Trophoblast cell (in vitro differentiated cells and primary cell): ENCODE measurements around the gene ZNF407.

Experiments used
- DNase-seq, 2 donors: peaks; one replicate each; pipeline ENCODE4 v3.0.0-alpha.2; 2016
- H2AFZ ChIP-seq: 2 replicates; pipeline ENCODE4 v1.6.1; 2013; ENCODE audit warnings: low read length, moderate library complexity, mild to moderate bottlenecking; ENCODE audit not compliant: insufficient read depth, poor library complexity
- H2AK5ac ChIP-seq: 2 replicates; pipeline ENCODE4 v1.6.1; 2013; ENCODE audit warnings: mild to moderate bottlenecking, low read length
- H2BK120ac ChIP-seq: 2 replicates; pipeline ENCODE4 v1.6.1; 2013; ENCODE audit warnings: low read length, mild to moderate bottlenecking, moderate library complexity; ENCODE audit not compliant: insufficient read depth, poor library complexity
- H2BK12ac ChIP-seq: 2 replicates; pipeline ENCODE4 v1.6.1; 2013; ENCODE audit warnings: mild to moderate bottlenecking, low read length, moderate library complexity
- H2BK5ac ChIP-seq: 2 replicates; pipeline ENCODE4 v1.6.1; 2013; ENCODE audit warnings: low read length, low read depth, moderate library complexity, mild to moderate bottlenecking; ENCODE audit not compliant: poor library complexity
- H3K14ac ChIP-seq: 2 replicates; pipeline ENCODE4 v1.6.1; 2013; ENCODE audit warnings: mild to moderate bottlenecking, low read length
- H3K18ac ChIP-seq: 2 replicates; pipeline ENCODE4 v1.6.1; 2013; ENCODE audit warnings: mild to moderate bottlenecking, low read length
- H3K23ac ChIP-seq: 2 replicates; pipeline ENCODE4 v1.6.1; 2013; ENCODE audit warnings: low read length
- H3K27ac ChIP-seq: 2 replicates; pipeline ENCODE4 v1.5.1; 2013; ENCODE audit warnings: low read depth, mild to moderate bottlenecking, inconsistent platforms, low read length, moderate library complexity
- H3K27me3 ChIP-seq: 2 replicates; pipeline ENCODE4 v1.6.1; 2013; ENCODE audit warnings: inconsistent platforms, mild to moderate bottlenecking, low read length, moderate library complexity; ENCODE audit not compliant: insufficient read depth
- H3K36me3 ChIP-seq, 2 experiments: 1 replicate in 1 of 2; 2 replicates in 1 of 2; pipeline ENCODE4 v1.6.1; 2013; ENCODE audit warnings: low read length in 2 of 2, mild to moderate bottlenecking in 2 of 2, moderate library complexity in 1 of 2; ENCODE audit not compliant: insufficient read depth in 2 of 2, control insufficient read depth in 1 of 2
- H3K4ac ChIP-seq: 2 replicates; pipeline ENCODE4 v1.6.1; 2013; ENCODE audit warnings: low read depth, mild to moderate bottlenecking, low read length, moderate library complexity
- H3K4me1 ChIP-seq, 2 experiments: 1 replicate in 1 of 2; 2 replicates in 1 of 2; pipeline ENCODE4 v1.6.1; 2013; ENCODE audit warnings: low read length in 2 of 2, mild to moderate bottlenecking in 2 of 2, moderate library complexity in 1 of 2; ENCODE audit not compliant: insufficient read depth in 2 of 2, control insufficient read depth in 1 of 2
- H3K4me2 ChIP-seq: 2 replicates; pipeline ENCODE4 v1.6.1; 2013; ENCODE audit warnings: inconsistent platforms, mild to moderate bottlenecking, low read length, moderate library complexity
- H3K4me3 ChIP-seq: 2 replicates; pipeline ENCODE4 v1.5.1; 2013; ENCODE audit warnings: mild to moderate bottlenecking, low read depth, low read length, inconsistent platforms
- H3K79me1 ChIP-seq: one replicate; pipeline ENCODE4 v1.6.1; 2013; ENCODE audit warnings: low read length
- H3K79me2 ChIP-seq: 2 replicates; pipeline ENCODE4 v1.6.1; 2013; ENCODE audit warnings: low read length, mild to moderate bottlenecking; ENCODE audit not compliant: control insufficient read depth, insufficient read depth, poor library complexity
- H3K9ac ChIP-seq: 2 replicates; pipeline ENCODE4 v1.6.1; 2013; ENCODE audit warnings: mild to moderate bottlenecking, low read length
- H3K9me3 ChIP-seq: 2 replicates; pipeline ENCODE4 v1.6.1; 2013; ENCODE audit warnings: low read depth, mild to moderate bottlenecking, control low read depth, inconsistent platforms, low read length; ENCODE audit not compliant: insufficient read depth
- H4K12ac ChIP-seq: 2 replicates; pipeline ENCODE4 v1.6.1; 2013; ENCODE audit warnings: low read depth, mild to moderate bottlenecking, low read length, moderate library complexity
- H4K8ac ChIP-seq: 2 replicates; pipeline ENCODE4 v1.6.1; 2013; ENCODE audit warnings: low read depth, mild to moderate bottlenecking, low read length, moderate library complexity
- H4K91ac ChIP-seq: one replicate; pipeline ENCODE4 v1.6.1; 2013; ENCODE audit warnings: low read depth, mild to moderate bottlenecking, low read length, moderate library complexity
- WGBS: extraction: QIAGEN DNeasy Blood & Tissue Kit; methylation state at CpG from one replicate; pipeline ENCODE4 v1.1.7; 2013; ENCODE audit warnings: missing lambda C conversion rate; ENCODE audit not compliant: insufficient read length, insufficient coverage; ENCODE audit errors: extremely low coverage; 5-methylcytosine and 5-hydroxymethylcytosine counted together

The ZNF407 gene

GRCh38 chr18:74897971-74898657 is 300.4 kb downstream of the ZNF407 start:
- Histone ChIP-seq H4K8ac (no peak overlapping the region), H3K14ac (no peak overlapping the region), H3K79me1 (no peaks in the 10 kb centered on the region), H3K23ac (no peak overlapping the region), H3K9ac (no peak overlapping the region), H2BK12ac (no peak overlapping the region), H3K9me3 (no peaks in the 10 kb centered on the region), H3K79me2 (no peaks in the 10 kb centered on the region), H3K4ac (no peak overlapping the region), H2AK5ac (no peak overlapping the region), H3K18ac (no peak overlapping the region), H3K4me3 (no peak overlapping the region), H3K36me3 (no peaks in the 10 kb centered on the region), H2AFZ (no peak overlapping the region), H3K4me2 (no peak overlapping the region), H2BK120ac (no peak overlapping the region), H4K91ac (no peak overlapping the region), H3K27ac (no peak overlapping the region), H2BK5ac (no peak overlapping the region), H3K4me1 (peaks cover 2 to 3% of the 10 kb centered on the region in 2 experiments), H4K12ac (no peak overlapping the region), H3K27me3 (no peaks in the 10 kb centered on the region)
- DNase-seq = no peak
- no CpG with 5 or more reads among the region's 5 CpGs for WGBS

GRCh38 chr18:74898965-74899364 is 301.3 kb downstream of the ZNF407 start:
- WGBS = no CpG with 5 or more reads among the region's 3 CpGs

GRCh38 chr18:74899554-74899953 is 301.9 kb downstream of the ZNF407 start:
- no peak overlapping the region for H3K27ac ChIP-seq
- no peak overlapping the region for H4K8ac ChIP-seq
- H3K18ac ChIP-seq = no peak overlapping the region
- no peak overlapping the region for H2AK5ac ChIP-seq
- no peaks in the 10 kb centered on the region for H3K79me2 ChIP-seq
- no peak overlapping the region for H3K4ac ChIP-seq
- peaks cover 2 to 3% of the 10 kb centered on the region in 2 experiments for H3K4me1 ChIP-seq
- no peak overlapping the region for H2AFZ ChIP-seq
- no peaks in the 10 kb centered on the region for H3K36me3 ChIP-seq
- no peak overlapping the region for H3K23ac ChIP-seq
- no peak overlapping the region for H2BK12ac ChIP-seq
- no peak overlapping the region for H3K9ac ChIP-seq
- no peaks in the 10 kb centered on the region for H3K9me3 ChIP-seq
- no peak overlapping the region for H4K12ac ChIP-seq
- H2BK5ac ChIP-seq = no peak overlapping the region
- no peak overlapping the region for H2BK120ac ChIP-seq
- no peaks in the 10 kb centered on the region for H3K79me1 ChIP-seq
- no peak overlapping the region for H4K91ac ChIP-seq
- no CpG with 5 or more reads among the region's 5 CpGs for WGBS
- H3K14ac ChIP-seq = no peak overlapping the region
- H3K4me2 ChIP-seq = no peak overlapping the region
- H3K4me3 ChIP-seq = no peak overlapping the region
- no peaks in the 10 kb centered on the region for H3K27me3 ChIP-seq
- no peak for DNase-seq

More at GRCh38 chr18:74898965-74899364, 301.3 kb downstream of the ZNF407 start:
- no peak overlapping the region for H2BK12ac ChIP-seq
- no peak overlapping the region for H2AK5ac ChIP-seq
- no peak overlapping the region for H4K8ac ChIP-seq
- H3K9me3 ChIP-seq = no peaks in the 10 kb centered on the region
- no peak for DNase-seq
- H3K23ac ChIP-seq = no peak overlapping the region
- H3K79me1 ChIP-seq = no peaks in the 10 kb centered on the region
- H3K4me1 ChIP-seq = peaks cover 2 to 3% of the 10 kb centered on the region in 2 experiments
- H3K9ac ChIP-seq = no peak overlapping the region
- H4K12ac ChIP-seq = no peak overlapping the region
- H3K36me3 ChIP-seq = no peaks in the 10 kb centered on the region
- no peaks in the 10 kb centered on the region for H3K79me2 ChIP-seq
- H3K14ac ChIP-seq = no peak overlapping the region
- H3K4me3 ChIP-seq = no peak overlapping the region
- H2AFZ ChIP-seq = no peak overlapping the region
- H3K18ac ChIP-seq = no peak overlapping the region
- H3K4ac ChIP-seq = no peak overlapping the region
- no peak overlapping the region for H4K91ac ChIP-seq
- H2BK120ac ChIP-seq = no peak overlapping the region
- no peak overlapping the region for H3K27ac ChIP-seq
- no peak overlapping the region for H3K4me2 ChIP-seq
- no peaks in the 10 kb centered on the region for H3K27me3 ChIP-seq
- H2BK5ac ChIP-seq = no peak overlapping the region

DNA sequence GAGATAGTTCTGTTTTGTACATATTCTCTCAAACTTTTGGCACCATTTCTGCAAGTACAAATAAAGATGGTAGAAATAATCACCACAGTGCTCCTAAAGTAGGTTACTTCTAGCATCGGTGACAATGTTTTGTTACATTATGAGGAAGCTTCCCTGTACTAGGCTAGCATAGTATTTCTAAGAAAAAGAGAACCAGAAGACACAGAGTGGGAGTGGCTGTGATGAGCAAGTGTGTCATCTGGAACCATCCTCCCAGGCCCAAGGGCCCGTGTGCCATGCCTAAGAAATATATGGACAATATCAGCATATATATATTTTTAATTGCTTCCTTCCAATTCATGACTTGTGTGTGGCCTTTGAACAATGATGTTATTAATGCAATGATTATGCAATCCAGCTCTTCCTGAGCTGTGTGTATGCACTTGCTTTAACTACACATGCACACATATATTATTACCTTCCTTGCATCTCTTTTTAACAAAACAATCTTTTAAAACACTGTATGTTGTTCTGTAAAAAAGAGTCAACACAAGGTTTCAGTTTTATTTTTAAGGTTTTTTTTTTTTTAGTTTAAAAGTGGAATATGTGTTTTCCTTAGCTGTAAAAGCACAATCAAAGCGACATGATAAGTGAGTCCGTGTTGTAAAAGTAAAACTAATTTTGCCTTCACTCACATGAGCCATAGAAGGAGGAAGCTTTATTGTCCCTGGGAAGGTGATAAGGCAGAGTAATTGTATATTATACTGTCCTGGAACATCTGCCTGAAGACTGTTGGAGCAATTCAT is 303.9 kb downstream of the ZNF407 start:
- Histone ChIP-seq H3K18ac (no peak overlapping the region), H3K4me2 (no peak overlapping the region), H3K27ac (no peak overlapping the region), H3K79me2 (no peaks in the 10 kb centered on the region), H2AK5ac (no peak overlapping the region), H4K12ac (no peak overlapping the region), H3K4me1 (peaks cover 2 to 3% of the 10 kb centered on the region in 2 experiments), H3K36me3 (no peaks in the 10 kb centered on the region), H3K27me3 (no peaks in the 10 kb centered on the region), H4K91ac (no peak overlapping the region), H3K9ac (no peak overlapping the region), H3K4ac (no peak overlapping the region), H2BK5ac (no peak overlapping the region), H2AFZ (no peak overlapping the region), H3K23ac (no peak overlapping the region), H3K14ac (no peak overlapping the region), H2BK120ac (no peak overlapping the region), H3K9me3 (no peaks in the 10 kb centered on the region), H2BK12ac (no peak overlapping the region), H4K8ac (no peak overlapping the region), H3K4me3 (no peak overlapping the region), H3K79me1 (no peaks in the 10 kb centered on the region)
- no peak for DNase-seq
- no CpG with 5 or more reads among the region's 4 CpGs for WGBS
